ENCODE results near the gene ENTPD8. TPM values are rescaled to one million over a fixed set of nuclear protein-coding genes. Genes with fewer than 3 reads are reported as not detected.

The ENTPD8 gene
- total and polyA plus RNA-seq, 10 of the 15 experiments (the other 5 are each of a cell fraction or from before 2014, with no cell fraction given), result not detected

DNA sequence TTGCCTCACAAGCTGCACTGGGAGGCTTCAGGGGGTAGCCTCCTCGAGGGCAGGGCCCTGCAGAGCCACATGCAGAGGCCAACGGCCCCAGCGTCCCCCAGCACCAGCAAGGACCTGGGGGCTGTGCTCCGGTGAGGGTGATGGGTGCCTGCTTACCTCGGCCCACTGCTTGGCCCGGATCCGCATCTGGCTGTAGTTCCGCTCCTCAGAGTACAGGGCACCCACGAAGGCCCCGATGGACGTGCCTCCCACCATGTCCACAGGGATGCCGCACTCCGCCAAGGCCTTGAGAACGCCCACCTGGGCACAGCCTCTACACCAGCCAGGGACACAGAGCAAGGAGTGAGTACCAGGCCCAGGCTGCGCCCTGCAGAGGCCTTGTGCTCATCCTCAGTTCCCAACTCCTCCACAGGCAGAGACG lies 26.0 kb upstream of the ENTPD8 start:
- intact Hi-C loops (cut with micrococcal nuclease; ENCODE audit: unreplicated experiment) (loop anchor here (10.0 kb wide), 1 partner anchor 58 kb away; no protein-coding TSS in a partner anchor), in situ Hi-C loops (cut with MboI) (no loop called here)
- Histone ChIP-seq H4K20me1 (ENCODE audit: control insufficient read depth, insufficient read depth) (no peaks in the 10 kb centered on the region), H3K36me3 (ENCODE audit: control insufficient read depth in 2 of 2, insufficient read depth in 2 of 2, low read length in 1 of 2) (no peaks in the 10 kb centered on the region), H3K4me2 (ENCODE audit: control insufficient read depth, insufficient read depth) (no peak overlapping the region), H3K79me2 (ENCODE audit: control insufficient read depth, insufficient read depth, low read length) (no peaks in the 10 kb centered on the region), H3K4me3 (no peak overlapping the region), H3K27ac (ENCODE audit: control insufficient read depth, insufficient read depth) (no peak overlapping the region), H3K9ac (ENCODE audit: control insufficient read depth, insufficient read depth, low read length) (no peak overlapping the region), H3K27me3 (replicated peaks in 1 of 2; ENCODE audit: control insufficient read depth in 2 of 2, insufficient read depth in 2 of 2, low read length in 1 of 2) (no peaks in the 10 kb centered on the region; a peak in 1 of 4 replicates), H2AFZ (ENCODE audit: control insufficient read depth, low read depth, low read length) (no peak overlapping the region), H3K4me1 (ENCODE audit: control insufficient read depth, insufficient read depth, low read length) (0 out of 2 replicates have a peak, but pooled peaks cover 5% of the 10 kb centered on the region), H3K9me3 (replicated peaks; ENCODE audit: control insufficient read depth, insufficient read depth, low read length) (no peaks in the 10 kb centered on the region; the same call in 2 of the 3 replicates)
- ChIA-PET CTCF (no interaction called here), SMC1A (ENCODE audit: uncharacterized antibody, unreplicated experiment) (no interaction called here), RAD21 (ENCODE audit: unreplicated experiment) (no interaction called here), POLR2A (no interaction called here)
- ATAC-seq (no peak), DNase-seq (ENCODE audit: low read depth, low spot score) (no peak), FAIRE-seq (no peak)
- BruUV-seq (replicated peaks), result no TSS peak
- TF ChIP-seq JUND (IDR thresholded peaks at IDR 0.05; ENCODE audit: low read depth, low read length) (no peak), NFYA (IDR thresholded peaks at IDR 0.05; ENCODE audit: borderline replicate concordance, low read depth, low read length) (no peak), NR2C1 (IDR thresholded peaks at IDR 0.05) (no peak), NFYB (IDR thresholded peaks at IDR 0.05; ENCODE audit: insufficient read depth, low read depth, low read length) (no peak), TBL1XR1 (IDR thresholded peaks at IDR 0.05; ENCODE audit: low read depth, low read length) (no peak), ZNF384 (IDR thresholded peaks at IDR 0.05; ENCODE audit: borderline replicate concordance, low read depth, low read length) (no peak), CREB1 (IDR thresholded peaks at IDR 0.05; ENCODE audit: low read depth) (no peak), TCF7 (IDR thresholded peaks at IDR 0.05; ENCODE audit: borderline replicate concordance) (no peak), POLR2AphosphoS5 (IDR thresholded peaks at IDR 0.05; ENCODE audit: low read length) (no peak), NR2C2 (IDR thresholded peaks at IDR 0.05; ENCODE audit: borderline replicate concordance, control insufficient read depth, insufficient read length, low read depth) (no peak), PKNOX1 (IDR thresholded peaks at IDR 0.05) (no peak), CEBPB (IDR thresholded peaks at IDR 0.05; ENCODE audit: borderline replicate concordance in 1 of 2, low read depth in 2 of 2, low read length in 2 of 2) (no peak), SREBF2 (IDR thresholded peaks at IDR 0.05; ENCODE audit: low read length) (no peak)
- TF ChIP-seq, protein P1, sequence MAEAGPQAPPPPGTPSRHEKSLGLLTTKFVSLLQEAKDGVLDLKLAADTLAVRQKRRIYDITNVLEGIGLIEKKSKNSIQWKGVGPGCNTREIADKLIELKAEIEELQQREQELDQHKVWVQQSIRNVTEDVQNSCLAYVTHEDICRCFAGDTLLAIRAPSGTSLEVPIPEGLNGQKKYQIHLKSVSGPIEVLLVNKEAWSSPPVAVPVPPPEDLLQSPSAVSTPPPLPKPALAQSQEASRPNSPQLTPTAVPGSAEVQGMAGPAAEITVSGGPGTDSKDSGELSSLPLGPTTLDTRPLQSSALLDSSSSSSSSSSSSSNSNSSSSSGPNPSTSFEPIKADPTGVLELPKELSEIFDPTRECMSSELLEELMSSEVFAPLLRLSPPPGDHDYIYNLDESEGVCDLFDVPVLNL (IDR thresholded peaks at IDR 0.05; ENCODE audit: low read depth, low read length), result no peak
- TF ChIP-seq, protein P2, sequence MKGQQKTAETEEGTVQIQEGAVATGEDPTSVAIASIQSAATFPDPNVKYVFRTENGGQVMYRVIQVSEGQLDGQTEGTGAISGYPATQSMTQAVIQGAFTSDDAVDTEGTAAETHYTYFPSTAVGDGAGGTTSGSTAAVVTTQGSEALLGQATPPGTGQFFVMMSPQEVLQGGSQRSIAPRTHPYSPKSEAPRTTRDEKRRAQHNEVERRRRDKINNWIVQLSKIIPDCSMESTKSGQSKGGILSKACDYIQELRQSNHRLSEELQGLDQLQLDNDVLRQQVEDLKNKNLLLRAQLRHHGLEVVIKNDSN (IDR thresholded peaks at IDR 0.05; ENCODE audit: borderline replicate concordance, extremely low read length, insufficient read depth, low read depth, low read length), result no peak
- TF ChIP-seq, protein P3, sequence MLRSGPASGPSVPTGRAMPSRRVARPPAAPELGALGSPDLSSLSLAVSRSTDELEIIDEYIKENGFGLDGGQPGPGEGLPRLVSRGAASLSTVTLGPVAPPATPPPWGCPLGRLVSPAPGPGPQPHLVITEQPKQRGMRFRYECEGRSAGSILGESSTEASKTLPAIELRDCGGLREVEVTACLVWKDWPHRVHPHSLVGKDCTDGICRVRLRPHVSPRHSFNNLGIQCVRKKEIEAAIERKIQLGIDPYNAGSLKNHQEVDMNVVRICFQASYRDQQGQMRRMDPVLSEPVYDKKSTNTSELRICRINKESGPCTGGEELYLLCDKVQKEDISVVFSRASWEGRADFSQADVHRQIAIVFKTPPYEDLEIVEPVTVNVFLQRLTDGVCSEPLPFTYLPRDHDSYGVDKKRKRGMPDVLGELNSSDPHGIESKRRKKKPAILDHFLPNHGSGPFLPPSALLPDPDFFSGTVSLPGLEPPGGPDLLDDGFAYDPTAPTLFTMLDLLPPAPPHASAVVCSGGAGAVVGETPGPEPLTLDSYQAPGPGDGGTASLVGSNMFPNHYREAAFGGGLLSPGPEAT (IDR thresholded peaks at IDR 0.05; ENCODE audit: low read depth), result no peak
- TF ChIP-seq, protein P4, sequence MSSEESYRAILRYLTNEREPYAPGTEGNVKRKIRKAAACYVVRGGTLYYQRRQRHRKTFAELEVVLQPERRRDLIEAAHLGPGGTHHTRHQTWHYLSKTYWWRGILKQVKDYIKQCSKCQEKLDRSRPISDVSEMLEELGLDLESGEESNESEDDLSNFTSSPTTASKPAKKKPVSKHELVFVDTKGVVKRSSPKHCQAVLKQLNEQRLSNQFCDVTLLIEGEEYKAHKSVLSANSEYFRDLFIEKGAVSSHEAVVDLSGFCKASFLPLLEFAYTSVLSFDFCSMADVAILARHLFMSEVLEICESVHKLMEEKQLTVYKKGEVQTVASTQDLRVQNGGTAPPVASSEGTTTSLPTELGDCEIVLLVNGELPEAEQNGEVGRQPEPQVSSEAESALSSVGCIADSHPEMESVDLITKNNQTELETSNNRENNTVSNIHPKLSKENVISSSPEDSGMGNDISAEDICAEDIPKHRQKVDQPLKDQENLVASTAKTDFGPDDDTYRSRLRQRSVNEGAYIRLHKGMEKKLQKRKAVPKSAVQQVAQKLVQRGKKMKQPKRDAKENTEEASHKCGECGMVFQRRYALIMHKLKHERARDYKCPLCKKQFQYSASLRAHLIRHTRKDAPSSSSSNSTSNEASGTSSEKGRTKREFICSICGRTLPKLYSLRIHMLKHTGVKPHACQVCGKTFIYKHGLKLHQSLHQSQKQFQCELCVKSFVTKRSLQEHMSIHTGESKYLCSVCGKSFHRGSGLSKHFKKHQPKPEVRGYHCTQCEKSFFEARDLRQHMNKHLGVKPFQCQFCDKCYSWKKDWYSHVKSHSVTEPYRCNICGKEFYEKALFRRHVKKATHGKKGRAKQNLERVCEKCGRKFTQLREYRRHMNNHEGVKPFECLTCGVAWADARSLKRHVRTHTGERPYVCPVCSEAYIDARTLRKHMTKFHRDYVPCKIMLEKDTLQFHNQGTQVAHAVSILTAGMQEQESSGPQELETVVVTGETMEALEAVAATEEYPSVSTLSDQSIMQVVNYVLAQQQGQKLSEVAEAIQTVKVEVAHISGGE (CRISPR knock-in tag; IDR thresholded peaks at IDR 0.05), result no peak
- 64% methylated on average over 16 of the region's 16 CpGs for WGBS (ENCODE audit: insufficient coverage, insufficient replicate concordance, low lambda C conversion rate, missing lambda C conversion rate)
